GM12874 (cell line): ENCODE data around the gene ZNF155.

ENCODE experiments used
- TF ChIP-seq, protein P1 (sequence below): IDR thresholded peaks from 2 replicates; pipeline ENCODE4 v1.5.1; 2011; ENCODE audit warnings: low read depth, mild to moderate bottlenecking, control low read depth, low read length, moderate library complexity; ENCODE audit not compliant: insufficient read depth

Gene ZNF155

DNA sequence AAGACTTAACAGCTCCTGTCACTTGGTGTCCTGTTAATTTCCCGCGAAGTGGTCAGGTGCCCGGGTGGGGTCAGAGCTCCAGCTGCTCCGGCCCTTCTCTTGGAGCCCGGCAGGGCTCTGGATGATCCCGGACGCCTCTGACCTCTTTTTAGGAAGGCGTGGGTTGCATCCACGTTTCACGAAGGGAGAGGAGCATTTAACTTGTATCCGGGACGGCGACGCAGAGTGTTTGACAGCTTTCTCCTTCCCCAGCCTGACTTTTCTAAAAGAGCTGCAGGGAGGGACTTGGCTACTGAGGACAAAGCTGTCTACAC lies 656 bp downstream of the ZNF155 start:
- TF ChIP-seq, protein P1, sequence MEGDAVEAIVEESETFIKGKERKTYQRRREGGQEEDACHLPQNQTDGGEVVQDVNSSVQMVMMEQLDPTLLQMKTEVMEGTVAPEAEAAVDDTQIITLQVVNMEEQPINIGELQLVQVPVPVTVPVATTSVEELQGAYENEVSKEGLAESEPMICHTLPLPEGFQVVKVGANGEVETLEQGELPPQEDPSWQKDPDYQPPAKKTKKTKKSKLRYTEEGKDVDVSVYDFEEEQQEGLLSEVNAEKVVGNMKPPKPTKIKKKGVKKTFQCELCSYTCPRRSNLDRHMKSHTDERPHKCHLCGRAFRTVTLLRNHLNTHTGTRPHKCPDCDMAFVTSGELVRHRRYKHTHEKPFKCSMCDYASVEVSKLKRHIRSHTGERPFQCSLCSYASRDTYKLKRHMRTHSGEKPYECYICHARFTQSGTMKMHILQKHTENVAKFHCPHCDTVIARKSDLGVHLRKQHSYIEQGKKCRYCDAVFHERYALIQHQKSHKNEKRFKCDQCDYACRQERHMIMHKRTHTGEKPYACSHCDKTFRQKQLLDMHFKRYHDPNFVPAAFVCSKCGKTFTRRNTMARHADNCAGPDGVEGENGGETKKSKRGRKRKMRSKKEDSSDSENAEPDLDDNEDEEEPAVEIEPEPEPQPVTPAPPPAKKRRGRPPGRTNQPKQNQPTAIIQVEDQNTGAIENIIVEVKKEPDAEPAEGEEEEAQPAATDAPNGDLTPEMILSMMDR: no peak

DNA sequence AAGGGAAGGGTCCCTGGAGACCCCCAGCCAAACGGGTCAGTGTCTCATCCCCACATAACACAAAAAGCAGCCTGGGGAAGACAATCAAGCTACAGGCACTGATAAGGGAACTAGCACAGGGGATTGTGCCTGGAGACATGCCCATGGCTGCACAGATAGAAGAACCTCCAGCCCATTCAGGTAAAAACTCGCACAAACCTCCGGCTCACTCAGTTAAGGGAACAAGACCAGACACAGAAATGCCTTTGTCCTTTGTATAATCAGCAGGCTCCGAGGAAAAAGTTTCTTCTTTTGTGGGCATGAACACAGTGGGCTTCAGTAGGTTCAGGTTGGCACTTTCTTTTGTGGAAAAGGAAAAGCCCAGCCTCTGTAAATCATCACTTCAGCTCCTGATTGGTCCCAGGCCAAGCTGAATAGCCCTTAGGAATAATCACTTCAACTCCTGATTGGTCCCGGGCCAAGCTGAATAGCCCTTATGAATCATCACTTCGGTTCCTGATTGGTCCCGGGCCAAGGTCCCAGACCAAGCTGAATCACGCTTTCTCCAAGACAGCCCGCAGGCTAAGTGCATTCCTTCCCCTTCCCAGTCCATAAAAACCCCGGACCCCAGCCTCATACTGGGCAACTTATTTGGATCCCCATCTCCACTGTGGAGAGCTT lies 13.8 kb downstream of the ZNF155 start:
- TF ChIP-seq, protein P1: no peak

DNA sequence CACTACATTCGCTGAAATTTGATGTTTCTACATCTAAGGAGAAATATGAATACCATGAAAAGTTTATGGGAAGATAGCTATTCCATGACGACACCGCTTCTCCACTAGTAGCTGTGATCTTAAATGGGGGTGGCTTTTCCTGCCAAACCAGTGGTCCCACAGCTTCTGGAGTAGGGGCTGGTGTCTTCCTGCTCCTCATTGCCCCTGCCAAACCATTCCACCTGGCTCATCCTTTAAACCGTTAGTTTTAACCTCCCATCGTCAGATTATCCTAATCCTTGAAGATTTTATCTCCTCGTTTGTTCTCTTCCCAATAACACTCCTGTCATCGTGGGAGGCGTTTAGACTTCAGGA lies 18.2 kb downstream of the ZNF155 start:
- TF ChIP-seq, protein P1: no peak

DNA sequence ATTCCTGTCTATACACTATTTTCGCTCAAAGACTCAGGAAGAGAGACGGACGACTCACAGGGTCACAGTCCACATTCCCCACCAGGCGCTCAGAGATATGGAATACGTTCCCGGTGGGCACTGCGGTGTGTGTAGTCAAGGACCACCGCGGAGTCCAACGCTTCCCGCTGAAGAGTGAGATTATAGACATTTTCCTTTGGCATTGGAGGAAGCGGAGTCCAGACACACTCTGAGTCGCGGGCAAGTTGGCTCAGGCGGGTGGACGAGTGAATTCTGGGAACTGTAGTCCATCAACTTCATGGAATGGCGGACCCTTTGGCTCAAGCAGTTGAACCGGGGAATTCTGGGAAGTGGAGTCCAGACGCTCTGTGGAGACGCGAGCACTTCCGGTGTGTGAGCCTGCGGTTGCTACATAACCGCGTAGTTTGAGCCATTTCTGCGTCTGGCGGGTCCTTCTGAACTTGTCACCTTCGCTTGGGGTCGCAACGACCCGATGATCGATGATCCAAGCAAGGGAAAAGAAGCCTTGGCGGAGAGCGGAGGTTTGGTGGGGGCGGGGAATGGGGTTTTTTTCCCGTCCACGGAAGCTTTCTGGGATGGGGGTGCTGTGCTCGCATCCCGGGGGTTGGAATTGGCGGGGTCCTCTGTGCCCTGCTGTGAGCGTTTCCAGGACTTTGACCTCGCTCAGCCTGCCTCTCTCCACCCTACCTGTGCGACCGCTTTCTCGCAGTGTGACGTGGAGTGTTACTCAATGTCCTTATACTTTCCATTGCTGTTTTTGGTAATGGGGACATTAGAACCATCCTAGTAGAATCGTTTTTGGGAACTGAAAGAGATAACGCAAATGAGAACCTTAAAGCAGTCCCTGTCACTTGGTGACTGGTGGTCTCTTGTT lies 18.8 kb downstream of the ZNF155 start, which contains the start of gene ZNF230:
Gene ZNF230, plus strand, starts transcription at position 392 of the 895 bp plus-strand sequence. CDS start 4,122 bp downstream, outside the sequence.
- TF ChIP-seq, protein P1: 0 out of 2 replicates have a peak, but pooled peaks have one; percentile 4

DNA sequence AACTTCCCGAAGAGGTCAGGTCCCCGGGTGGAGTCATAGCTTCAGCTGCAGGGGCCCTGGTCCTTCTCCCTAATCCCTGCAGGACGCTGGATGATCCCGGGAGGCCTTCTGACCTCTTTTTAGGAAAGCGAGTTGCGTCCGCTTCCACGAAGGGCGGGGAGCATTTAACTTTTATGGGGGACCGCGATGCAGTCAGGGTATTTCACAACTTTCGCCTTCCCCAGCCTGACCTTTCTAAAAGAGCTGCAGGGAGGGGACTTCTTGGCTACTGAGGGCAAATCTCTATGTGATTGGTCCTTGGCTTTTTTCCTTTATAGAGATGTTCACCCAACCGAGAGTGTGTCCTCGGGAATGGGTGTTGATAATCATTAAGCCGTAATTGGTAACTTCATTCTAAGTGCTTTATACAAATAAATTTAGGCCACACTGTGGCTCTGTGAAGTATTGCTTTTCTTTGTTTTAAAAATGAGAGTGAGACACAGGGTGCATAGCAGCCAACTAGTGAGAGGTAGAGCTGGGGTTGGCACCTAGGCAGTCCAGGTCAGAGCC lies 19.5 kb downstream of the ZNF155 start:
- TF ChIP-seq, protein P1: 0 out of 2 replicates have a peak, but pooled peaks have one; percentile 5

DNA sequence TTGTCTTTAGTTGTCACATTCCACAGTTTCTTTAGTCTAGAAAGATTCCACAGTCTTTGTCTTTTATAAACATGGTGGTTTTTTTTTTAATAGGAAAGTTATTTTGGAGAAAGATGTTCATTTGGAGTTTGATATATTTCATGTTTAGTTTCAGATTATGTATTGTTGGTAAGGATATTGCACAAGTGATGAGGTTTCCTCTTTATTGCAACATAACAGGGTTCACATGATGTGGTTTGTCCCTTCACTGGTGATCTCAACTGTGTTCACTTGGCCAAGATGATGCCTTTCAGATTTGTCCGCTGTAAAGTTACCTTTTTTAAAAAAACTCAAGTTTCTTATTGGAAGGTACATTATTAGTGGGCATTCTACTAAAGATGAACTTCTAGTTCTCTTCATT lies 22.0 kb downstream of the ZNF155 start:
- TF ChIP-seq, protein P1: no peak

DNA sequence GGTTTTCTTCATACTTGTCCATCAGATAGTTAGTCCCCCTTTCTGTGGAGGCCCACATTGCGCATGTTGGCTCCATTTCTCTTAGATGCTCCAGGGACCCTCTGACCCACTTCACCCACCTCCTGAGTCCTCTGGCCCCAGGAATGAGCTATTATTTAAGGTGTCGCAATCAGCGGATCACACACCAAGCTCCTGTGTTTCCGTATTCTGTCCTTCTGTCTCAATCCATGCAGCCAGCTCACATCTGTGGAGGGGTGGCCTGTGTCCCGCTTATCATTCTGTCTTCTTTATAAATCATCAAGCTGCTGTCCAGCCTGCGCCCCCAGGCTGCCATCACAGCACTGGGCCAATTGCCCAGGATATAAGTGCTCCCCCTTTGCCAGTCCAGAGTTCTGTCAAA lies 23.5 kb downstream of the ZNF155 start:
- TF ChIP-seq, protein P1: no peak
